HL-60/S4 (cell line): ENCODE data around the gene SH3RF1.

Experiments
- in situ Hi-C: fragments of 300-500 bp; cut with MboI; formaldehyde crosslinking; loops from 2 replicates; pipeline ENCODE4 v1.14.3; 2022; ENCODE audit warnings: low sequenced_read_pairs

Gene SH3RF1

DNA sequence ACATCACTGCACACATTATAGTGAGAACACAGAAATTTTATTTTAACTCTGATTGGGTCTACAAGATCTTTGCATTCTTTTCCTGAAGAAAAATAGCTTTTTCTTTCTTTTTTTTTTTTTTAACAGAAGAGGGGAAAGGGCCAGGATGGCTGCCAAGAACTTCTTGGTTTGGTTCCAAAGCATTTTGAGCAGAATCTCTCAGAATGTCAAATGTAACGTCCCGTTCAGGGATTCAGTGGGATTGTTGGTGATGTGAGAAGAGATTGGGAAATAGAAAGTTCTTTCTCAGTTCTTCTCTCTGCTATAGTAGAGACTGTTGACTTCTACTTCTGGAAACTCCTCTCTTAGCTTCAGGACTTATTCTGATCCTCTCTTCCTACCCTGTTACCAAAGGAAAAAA is 189.8 kb downstream of the SH3RF1 start:
- in situ Hi-C loops: no loop called here

DNA sequence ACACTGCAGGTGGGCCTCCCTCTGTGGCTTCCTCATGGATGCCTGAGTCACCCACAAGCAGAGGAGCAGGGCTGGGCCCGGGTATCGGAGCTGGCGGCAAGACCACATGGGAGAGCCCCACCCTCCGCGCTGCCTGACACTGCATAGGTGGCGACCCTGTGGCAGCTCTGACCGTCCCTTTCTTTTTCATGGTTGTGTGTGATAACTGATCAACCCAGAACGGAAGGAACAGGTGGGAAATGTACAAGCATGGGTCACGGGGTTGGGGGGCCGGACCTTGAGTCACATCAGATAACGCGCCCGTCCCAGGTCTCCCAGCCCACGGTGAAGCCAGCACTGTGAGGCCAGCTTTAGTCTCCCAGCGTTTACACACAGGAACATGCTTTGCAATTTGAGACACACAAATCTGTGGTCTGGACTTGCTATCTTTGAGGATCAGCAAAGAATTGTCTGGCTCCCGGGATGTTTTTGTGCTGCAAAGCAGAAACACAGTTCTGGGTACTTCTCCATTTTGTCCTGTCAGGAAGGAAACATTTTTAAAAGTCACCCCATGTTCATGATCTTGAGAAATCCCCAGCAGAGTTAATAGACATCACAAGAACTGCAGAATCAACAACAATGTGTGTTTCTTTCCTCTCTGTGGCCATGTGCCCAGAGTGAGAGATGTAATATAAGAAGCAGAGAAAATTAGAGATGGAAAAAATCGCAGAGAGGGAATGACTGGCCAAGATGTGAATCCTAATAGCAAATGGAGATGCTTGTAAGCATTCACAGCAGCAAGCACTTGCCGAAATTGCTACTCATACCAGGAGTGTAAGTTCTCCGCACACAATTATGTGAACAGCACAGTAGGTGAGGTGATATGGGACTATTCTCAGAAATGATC is 190.6 kb downstream of the SH3RF1 start:
- in situ Hi-C loops: no loop called here

DNA sequence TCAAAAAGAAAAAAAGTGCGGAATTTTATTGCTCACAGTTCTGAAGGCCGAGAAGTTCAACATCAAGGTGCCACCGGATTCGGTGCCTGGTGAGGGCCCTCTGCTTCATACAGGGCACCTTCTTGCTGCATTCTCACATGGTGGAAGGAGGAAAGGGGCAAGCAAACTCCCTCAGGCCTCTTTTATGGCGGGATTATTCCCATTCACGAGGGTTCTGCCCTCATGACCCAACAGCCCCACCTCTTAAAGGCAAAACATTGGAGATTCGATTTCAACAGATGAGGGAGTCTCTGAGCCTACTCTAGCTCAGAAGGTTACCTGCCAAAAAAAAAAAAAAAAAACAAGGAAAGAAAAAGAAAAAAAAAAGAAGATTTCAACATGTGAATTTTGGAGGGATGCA is 196.6 kb downstream of the SH3RF1 start:
- in situ Hi-C loops: no loop called here

DNA sequence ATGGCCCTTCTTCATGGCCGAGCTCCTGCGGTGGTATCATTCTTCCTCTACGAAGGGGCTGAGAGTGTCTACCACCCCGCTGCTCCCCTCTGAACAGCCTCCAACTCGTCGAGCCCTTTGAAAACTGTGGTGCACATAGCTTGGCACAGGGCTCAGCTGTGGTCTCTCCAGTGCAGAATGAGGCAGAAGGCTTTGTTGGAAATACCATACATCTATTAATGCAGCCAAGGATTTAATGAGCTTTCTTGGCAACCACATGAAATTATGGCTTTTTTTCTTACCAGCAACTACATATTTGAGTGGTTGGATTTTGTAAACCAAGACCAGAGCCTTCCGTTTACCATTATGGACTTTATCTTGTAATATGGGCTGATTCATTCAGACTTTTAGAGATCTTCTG is 199.0 kb downstream of the SH3RF1 start:
- in situ Hi-C loops: no loop called here

DNA sequence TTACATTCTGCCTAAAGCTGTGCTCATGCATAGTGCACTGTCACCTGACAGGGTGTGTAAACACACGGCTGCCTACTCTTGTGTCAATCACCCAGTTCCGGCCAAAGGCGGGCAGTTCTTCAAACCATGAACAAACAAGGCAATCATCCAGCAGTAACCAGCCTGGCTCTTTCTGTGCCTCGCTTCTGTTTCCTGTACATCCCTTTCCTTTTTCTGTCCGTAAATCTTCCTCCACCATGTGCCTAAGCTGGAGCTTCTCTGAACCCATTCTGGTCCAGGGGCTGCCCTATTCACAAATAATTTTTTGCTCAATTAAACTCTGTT is 199.9 kb downstream of the SH3RF1 start:
- in situ Hi-C loops: no loop called here

DNA sequence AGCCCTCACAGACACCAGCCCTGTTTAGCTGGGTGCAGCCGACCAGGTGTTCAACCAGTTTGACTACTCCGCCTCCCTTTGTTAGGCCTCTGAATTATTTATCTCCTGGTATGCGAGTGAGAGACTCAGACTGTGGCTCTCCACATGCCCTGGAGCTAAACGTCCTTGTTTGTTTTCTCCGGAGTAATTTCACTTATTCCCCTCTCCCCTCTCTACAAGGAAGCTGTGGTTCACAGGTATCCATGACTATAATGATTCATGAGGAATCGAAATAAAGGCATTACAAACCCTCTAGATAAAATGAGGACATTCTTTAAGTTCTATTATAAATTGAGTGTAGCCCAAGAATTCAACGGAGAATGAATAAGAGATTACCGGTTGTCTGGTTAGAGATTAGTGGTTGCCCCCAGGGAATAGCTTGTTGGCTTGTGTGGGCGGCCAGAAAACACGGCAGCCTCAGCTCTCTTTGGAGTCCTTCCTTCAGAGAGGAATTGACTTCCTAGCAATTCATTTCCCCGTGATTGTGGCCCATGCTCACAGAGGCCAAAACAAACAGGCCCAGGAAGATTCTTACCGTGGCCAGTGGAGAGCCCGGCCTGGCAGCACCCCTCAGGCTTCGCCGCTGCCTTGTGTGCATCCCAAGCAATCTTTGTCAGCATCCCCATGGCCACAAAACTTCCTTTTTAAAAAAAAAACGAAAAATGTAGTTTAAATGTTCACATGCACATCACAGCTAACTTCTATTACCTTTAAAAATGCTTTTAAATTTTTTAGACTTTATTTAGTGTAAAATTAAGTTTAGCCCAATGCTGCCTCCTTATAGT is 200.5 kb downstream of the SH3RF1 start:
- in situ Hi-C loops: no loop called here

DNA sequence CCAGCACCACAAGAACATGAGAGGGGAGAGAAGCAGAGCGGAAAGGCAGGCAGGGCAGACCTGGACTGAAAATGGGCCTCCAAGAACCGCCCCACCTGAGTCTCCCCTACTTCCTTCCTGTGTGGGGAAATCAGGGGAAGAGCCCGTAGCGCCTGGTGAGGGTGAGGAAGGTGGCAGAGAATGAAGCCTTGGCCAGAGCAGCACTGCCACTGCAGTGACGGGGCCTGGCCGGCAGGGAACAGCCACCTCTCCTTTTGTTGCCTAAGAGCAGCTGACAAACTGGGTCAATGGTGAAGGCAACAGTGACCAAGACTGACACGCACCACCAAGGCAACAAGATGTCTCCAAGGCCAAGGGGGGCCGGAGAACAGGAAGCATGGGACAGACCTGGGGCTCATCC is 202.3 kb downstream of the SH3RF1 start:
- in situ Hi-C loops: no loop called here

DNA sequence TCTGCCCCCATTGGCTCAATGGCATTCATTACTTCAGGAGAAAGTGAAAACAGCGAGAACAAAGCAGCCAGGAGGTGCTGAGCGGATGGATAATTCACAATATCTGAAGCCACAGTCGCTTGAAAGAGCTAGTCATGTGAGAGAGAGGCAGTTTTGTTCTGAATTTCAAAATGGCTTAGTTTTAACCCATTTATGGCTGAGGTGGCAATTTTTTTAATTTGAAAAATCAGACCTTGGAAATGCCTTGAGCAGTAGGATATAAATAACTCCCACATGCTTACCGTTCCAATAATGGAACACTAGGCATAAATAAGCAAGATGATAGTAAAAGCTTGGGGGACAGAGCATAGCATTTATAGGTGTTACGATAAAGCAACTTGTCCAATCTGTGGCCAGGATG is 203.8 kb downstream of the SH3RF1 start:
- in situ Hi-C loops: no loop called here

DNA sequence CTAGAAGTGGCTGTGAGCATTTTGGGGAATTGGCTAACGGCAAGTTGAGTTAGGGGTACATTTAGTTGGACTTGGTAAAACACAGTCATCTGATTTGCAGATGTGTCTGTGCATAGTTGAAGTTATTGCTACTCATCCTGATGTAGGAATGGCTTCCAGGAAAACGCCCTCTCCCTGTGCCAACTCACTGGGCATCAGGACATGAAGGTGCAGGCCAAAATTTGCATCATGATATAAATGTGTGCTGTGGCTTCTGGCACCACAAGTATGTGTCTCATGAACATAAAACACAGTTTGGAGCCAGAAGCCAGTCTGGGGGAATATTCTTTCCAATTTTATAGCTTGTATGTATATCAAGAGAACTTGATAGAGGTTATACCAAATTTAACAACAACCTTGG is 206.5 kb downstream of the SH3RF1 start:
- in situ Hi-C loops: no loop called here

DNA sequence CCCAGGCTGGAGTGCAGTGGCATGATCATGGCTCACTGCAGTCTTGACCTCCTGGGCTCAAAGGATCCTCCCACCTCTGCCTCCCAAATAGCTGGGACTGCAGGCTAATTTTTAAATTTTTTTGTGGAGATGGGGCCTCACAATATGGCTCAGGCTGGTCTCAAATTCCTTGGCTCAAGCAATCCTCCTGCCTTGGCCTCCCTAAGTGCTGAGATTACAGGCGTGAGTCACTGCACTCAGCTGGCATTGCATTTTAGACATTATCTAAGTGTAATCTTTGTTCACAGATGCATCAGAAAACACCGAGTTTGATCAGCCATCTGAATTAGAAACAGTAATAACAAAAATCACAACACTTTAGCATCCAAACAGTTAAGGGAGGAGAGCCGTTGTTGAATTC is 207.3 kb downstream of the SH3RF1 start:
- in situ Hi-C loops: no loop called here

DNA sequence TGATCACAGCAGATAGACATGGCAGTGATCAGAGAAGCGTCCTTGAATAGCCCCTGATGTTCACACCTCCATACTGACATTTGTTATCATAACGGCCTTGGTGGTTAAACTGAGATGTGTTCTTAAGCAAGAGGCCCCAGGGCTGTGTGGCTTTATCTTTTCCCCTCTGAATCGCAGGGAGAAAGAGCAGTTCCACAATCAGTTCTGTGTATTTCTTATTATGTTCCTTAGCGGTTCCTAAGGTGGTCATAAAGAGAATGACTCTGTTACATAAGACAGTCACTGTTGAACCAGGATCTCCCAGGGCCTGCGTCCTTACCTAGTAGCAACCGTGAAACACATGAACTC is 207.9 kb downstream of the SH3RF1 start:
- in situ Hi-C loops: no loop called here

DNA sequence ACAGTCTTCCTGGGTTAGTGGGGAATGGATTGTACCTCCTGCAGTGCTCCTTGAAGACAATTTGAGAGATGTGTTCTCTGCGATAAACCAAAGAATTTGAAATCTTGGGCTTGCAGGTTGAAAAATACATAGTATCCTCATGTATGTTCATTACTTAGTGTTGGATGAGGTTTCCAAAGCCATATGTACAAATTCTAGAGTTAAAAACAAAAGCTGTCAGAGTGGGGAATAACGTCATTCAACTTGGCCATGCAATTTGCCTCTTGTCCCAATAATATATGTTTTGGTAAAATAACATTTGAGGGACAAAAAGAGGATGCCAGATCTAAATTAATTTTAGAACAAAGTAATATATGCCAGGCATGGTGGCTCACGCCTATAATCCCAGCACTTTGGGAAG is 209.4 kb downstream of the SH3RF1 start:
- in situ Hi-C loops: no loop called here

DNA sequence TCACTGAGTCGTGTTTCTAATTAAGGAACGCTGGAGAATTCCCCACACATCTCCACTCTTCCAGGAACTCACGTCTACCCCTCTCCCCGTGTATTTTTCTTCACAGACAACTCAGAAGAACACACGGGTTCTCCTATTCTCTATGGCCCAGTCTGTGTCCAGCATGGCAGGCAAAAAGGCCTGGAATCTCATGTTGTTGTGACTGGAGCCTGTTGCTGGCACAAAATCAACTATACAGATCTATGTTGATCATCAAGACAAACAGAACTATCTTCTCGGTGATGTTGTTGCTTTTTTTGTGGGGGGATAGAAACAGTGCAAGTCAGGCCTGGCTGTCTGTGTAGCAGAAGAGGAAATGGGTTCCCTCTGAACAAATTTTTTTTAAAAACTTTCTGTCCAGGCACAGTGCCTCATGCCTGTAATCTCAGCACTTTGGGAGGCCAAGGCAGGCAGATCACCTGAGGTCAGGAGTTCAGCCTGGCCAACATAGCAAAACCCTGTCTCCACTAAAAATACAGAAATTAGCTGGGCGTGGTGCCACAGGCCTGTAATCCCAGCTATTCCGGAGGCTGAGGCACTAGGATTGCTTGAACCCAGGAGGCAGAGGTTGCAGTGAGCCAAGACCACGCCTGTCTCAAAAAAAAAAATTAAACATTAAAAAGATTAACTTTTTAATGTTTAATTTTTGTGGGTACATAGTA is 210.2 kb downstream of the SH3RF1 start:
- in situ Hi-C loops: no loop called here

DNA sequence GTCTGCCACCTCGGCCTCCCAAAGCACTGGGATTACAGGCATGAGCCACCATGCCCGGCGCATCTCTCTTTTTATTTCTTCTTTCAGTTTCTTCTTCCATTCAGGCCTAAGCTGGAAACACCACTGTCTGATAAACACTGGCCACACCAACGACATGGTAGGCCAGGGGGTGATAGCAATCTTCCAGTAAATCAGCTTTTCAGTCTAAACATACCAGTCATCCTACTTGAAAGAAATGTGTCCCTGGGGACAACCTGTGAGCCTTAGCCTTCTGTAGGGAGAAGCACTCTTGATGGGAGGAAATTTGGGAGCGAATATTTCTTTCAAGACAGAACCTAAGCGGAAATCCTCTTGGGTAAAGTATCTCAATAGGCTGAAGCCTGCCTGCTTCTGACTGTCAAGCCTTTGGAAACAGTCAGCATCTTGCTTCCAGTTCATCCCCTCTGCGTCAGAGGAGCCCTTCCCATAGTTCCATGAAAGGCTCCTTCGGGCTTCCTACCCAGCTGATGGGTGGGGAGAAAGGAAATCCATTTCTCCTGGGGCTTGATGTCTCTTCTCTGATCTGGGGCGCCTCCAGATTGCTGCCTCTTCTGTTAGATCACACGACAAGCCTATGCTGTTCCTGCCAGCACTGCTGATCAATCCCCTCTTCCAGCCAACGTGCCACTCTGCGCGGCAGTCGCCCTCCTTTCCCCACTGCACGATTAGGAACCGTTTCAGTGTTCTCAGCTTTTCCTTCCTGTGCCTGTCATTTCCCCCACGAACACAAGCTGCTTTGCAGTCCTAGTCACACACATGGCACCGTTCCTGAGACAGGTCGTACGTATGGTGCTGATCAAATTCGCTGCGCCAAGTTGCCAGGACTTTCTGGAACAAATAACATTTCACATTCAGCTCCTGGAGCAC is 211.2 kb downstream of the SH3RF1 start:
- in situ Hi-C loops: no loop called here

DNA sequence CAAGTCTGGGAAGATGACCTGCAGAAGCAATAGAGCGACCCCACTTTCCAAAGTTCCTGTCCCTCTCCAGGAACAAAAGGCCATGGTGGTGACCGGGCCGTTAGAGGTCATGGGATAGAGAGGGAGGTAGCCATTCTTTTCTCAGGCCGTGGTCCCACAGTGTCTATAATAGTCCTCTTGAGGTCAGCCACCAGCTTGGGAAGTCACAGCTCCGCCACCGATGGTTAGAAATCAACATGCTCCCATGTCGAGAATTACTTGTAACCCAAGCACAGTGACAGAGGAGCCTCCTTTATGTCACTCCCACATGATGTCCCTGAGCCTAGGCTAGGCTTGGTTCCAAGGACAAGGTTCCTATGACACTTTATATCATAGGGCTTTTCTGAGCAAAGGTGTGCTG is 212.4 kb downstream of the SH3RF1 start:
- in situ Hi-C loops: no loop called here

DNA sequence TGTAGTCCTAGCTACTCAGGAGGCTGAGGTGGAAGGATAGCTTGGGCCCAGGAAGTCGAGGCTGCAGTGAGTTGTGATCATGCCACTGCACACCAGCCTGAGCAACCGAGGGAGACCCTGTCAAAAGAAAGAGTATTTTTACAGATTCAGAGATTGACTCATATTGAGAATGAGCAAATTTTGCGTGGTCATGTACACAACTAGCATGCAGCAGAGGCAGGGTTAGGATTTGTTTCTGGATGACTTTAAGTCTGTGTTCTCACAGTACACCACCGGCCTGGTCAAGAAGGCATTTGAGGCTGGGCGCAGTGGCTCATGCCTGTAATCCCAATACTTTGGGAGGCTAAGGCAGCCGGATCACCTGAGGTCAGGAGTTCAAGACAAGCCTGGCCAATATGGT is 215.9 kb downstream of the SH3RF1 start:
- in situ Hi-C loops: no loop called here

DNA sequence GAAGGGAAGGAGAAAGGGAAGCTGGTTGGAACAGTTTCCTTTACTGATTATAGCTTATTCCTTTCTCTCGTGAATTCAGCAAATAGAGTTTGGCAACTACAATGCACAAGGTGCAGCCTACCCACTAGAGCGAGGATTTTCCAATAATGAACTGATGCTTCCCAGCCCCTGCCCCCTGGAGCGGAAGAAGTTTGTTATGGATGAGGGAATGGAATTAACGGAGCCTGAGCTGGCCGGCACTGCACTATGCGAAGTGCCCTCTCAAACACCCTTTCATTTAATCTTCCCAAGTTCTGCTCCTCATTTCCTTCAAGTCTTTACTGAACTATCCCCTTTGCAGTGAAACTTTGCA is 218.2 kb downstream of the SH3RF1 start:
- in situ Hi-C loops: no loop called here

DNA sequence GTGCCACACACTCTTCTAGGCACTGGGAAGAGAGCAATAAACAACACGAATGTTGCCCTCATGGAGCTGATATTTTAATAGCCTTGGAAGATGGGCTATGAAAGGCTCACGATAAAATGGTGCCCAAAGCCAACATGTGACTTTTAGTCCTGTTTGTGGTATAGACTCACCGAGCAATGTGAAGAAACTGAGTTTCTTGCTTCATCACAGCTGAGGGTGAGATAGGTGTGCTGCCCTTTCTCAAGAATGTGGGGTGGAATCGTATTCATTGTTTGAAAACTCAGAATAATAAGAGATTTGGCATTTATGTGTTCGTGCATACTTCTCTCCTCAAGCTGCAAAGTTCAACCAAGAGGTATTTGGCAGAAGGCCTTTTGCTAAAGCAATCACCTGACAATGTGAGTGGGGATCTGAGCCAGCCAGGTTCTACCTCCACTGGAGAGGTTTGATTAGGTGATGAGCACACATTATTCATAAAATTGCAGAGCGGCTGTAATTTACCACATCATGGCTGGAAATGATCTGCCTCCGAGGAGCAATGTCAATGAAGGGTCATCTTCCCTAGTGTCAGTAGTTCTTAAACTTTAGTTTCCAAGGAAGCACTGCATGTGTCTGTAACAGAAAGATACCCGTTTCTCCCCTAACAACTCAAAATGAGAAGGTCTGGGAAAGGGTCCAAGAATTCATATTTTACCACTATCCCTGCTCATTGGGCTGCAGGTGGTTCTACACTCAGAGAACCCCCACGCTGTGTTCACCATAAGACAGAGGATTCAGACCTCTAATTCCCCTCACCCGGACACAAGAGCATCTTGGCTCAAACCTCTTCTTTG is 218.8 kb downstream of the SH3RF1 start:
- in situ Hi-C loops: no loop called here

DNA sequence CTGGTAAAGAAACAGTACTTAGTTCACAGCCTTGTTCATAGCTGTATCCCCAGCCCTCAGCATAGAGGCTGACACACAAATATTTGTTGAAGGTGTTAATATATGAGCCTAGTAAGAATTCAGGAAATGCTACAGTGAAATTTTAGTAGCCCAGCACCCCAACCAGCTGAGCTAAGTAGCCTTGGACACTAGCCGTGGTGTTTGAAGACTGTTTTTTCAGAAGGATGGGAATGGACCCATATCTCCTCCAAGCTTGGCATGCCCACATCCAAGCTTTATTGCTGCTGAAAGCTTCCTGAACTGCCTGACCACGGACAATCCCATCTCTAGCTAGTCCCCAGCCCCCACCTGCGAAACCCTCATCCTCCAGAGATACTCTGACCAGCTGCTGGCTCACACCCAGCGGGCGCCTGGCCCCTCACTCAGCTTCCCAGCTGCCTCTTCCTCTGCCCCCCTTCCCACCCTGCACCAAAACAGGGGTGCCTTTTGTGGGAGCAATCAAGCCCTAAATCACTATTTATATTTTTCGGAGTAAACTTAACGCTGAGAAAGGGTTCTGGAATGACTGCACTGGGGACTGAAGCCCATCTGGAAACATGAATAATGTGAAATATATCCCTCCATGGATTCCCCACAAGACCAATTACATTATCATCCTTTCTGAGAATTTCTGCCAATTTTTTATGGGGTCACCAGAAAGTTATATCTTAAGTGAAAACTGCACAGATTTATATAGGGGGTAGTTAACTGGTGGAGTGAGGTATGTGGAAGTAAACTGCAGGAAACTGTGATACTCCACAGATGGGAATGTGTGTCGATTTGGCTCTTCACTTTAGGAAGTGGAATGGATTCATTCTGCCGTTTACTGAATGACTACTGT is 219.6 kb downstream of the SH3RF1 start:
- in situ Hi-C loops: no loop called here
